ENCODE measurements around the gene SYTL4. TPM values are rescaled to one million over a fixed set of nuclear protein-coding genes. Genes with fewer than 3 reads are reported as not detected.

Gene SYTL4
- total and polyA plus RNA-seq, 2 of the 8 experiments (the other 6 are each of a cell fraction or from before 2014, with no cell fraction given), result 0.11 TPM

GRCh38 chrX:100685997-100686305 is 46.0 kb downstream of the SYTL4 start:
- ChIA-PET CTCF (ENCODE audit: partially characterized antibody) (interaction anchor here (0.9 to 8.1 kb wide), 19 partner anchors 10 to 238 kb away, joined by 3 to 129 read pairs (median 5); partner anchors contain the start of gene SYTL4), POLR2A (ENCODE audit: partially characterized antibody) (no interaction called here)
- no peak overlapping the region for H3K23ac ChIP-seq (ENCODE audit: insufficient read length)
- H2BK120ac ChIP-seq (replicated peaks; ENCODE audit: low read depth, low read length), result no peak overlapping the region
- H3K14ac ChIP-seq (ENCODE audit: insufficient read length), result no peak overlapping the region
- FAIRE-seq (no peak), DNase-seq (ENCODE audit: low read depth in 1 of 2, low spot score in 2 of 2) (no peak)
- no peak overlapping the region for H3K27ac ChIP-seq (ENCODE audit: low read depth, low read length)
- 13% methylated on average over 1 of the region's 1 CpG; no CpG with 5 or more reads in 1 of the 2 experiments for WGBS, 2 experiments (ENCODE audit: extremely low coverage in 1 of 2, insufficient coverage in 1 of 2, insufficient read length in 1 of 2, insufficient replicate concordance in 2 of 2, low coverage in 1 of 2, low lambda C conversion rate in 2 of 2, missing lambda C conversion rate in 1 of 2)
- no peak overlapping the region for H4K5ac ChIP-seq (ENCODE audit: insufficient read length, low read depth, low read length)
- no peaks in the 10 kb centered on the region for H3K23me2 ChIP-seq (ENCODE audit: low read depth, low read length)
- no peak overlapping the region for H4K8ac ChIP-seq (ENCODE audit: extremely low read depth, insufficient read depth, low read length)
- no peaks in the 10 kb centered on the region for H3K79me1 ChIP-seq (ENCODE audit: low read depth, low read length)
- no peaks in the 10 kb centered on the region for H3K79me2 ChIP-seq (ENCODE audit: control insufficient read depth in 1 of 2, insufficient read depth in 2 of 2, low read length in 2 of 2)
- no peaks in the 10 kb centered on the region for H3K4me1 ChIP-seq (replicated peaks in 1 of 4; ENCODE audit: control insufficient read depth in 3 of 4, insufficient read depth in 4 of 4, low read length in 3 of 4)
- no peak overlapping the region for H2BK5ac ChIP-seq (ENCODE audit: low read depth, low read length)
- no peak overlapping the region for H2AK5ac ChIP-seq (ENCODE audit: low read depth, low read length)
- no peak overlapping the region for H2BK20ac ChIP-seq (ENCODE audit: low read length)
- H2BK15ac ChIP-seq (ENCODE audit: low read length), result no peak overlapping the region
- no peak overlapping the region for H3K4me2 ChIP-seq (ENCODE audit: insufficient read depth in 1 of 2, low read depth in 2 of 2, low read length in 2 of 2)
- no peak overlapping the region for H2AFZ ChIP-seq (ENCODE audit: low read length)
- H3K18ac ChIP-seq (ENCODE audit: extremely low read depth, low read length), result no peak overlapping the region
- H4K91ac ChIP-seq (replicated peaks; ENCODE audit: insufficient read length, low read length), result no peak overlapping the region
- no peaks in the 10 kb centered on the region for H4K20me1 ChIP-seq (replicated peaks in 1 of 2; ENCODE audit: control insufficient read depth in 1 of 2, insufficient read depth in 2 of 2, low read length in 2 of 2)
- H3K4me3 ChIP-seq (ENCODE audit: extremely low read depth in 1 of 4, insufficient read depth in 2 of 4, low read depth in 3 of 4, low read length in 4 of 4), result no peak overlapping the region
- no peak overlapping the region for H3K56ac ChIP-seq (replicated peaks; ENCODE audit: insufficient read length, low read depth, low read length)
- H3K36me3 ChIP-seq (ENCODE audit: control insufficient read depth in 2 of 4, insufficient read depth in 4 of 4, low read length in 3 of 4), result no peaks in the 10 kb centered on the region
- H3K4ac ChIP-seq (replicated peaks; ENCODE audit: insufficient read length, low read depth, low read length), result no peak overlapping the region
- H2BK12ac ChIP-seq (ENCODE audit: low read depth, low read length), result no peak overlapping the region
- H3K9ac ChIP-seq (replicated peaks in 1 of 4; ENCODE audit: extremely low read depth in 1 of 4, low read depth in 3 of 4, low read length in 3 of 4), result no peak overlapping the region
- H3K9me3 ChIP-seq (ENCODE audit: insufficient read depth in 2 of 2, low read depth in 1 of 2, low read length in 1 of 2), result no peaks in the 10 kb centered on the region
- no peaks in the 10 kb centered on the region for H3K27me3 ChIP-seq (replicated peaks in 1 of 4; ENCODE audit: control insufficient read depth in 3 of 4, extremely low read depth in 1 of 4, insufficient read depth in 3 of 4, low read length in 3 of 4)
- TF ChIP-seq CEBPB (IDR thresholded peaks at IDR 0.05; ENCODE audit: low read depth, low read length) (no peak), TEAD4 (IDR thresholded peaks at IDR 0.05; ENCODE audit: low read depth, low read length) (no peak), TCF12 (IDR thresholded peaks at IDR 0.05; ENCODE audit: low read depth, low read length) (no peak), BRCA1 (IDR thresholded peaks at IDR 0.05; ENCODE audit: low read depth, low read length) (no peak), EGR1 (IDR thresholded peaks at IDR 0.05; ENCODE audit: borderline replicate concordance, low read depth, low read length) (no peak), RBBP5 (IDR thresholded peaks at IDR 0.05; ENCODE audit: borderline replicate concordance, low read depth, low read length) (no peak), EZH2 (IDR thresholded peaks at IDR 0.05; ENCODE audit: low read depth, low read length, severe bottlenecking) (no peak), SIX5 (IDR thresholded peaks at IDR 0.05; ENCODE audit: low read depth, low read length) (no peak)
- TF ChIP-seq, protein P1, sequence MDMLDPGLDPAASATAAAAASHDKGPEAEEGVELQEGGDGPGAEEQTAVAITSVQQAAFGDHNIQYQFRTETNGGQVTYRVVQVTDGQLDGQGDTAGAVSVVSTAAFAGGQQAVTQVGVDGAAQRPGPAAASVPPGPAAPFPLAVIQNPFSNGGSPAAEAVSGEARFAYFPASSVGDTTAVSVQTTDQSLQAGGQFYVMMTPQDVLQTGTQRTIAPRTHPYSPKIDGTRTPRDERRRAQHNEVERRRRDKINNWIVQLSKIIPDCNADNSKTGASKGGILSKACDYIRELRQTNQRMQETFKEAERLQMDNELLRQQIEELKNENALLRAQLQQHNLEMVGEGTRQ (IDR thresholded peaks at IDR 0.05; ENCODE audit: low read length), result no peak
